Mammary epithelial cell (primary cell): ENCODE data around the gene CST9.

Source experiments
- EZH2 ChIP-seq: IDR thresholded peaks from 2 replicates; pipeline ENCODE4 v1.6.1; 2012; ENCODE audit warnings: low read length, inconsistent platforms, borderline replicate concordance
- TF ChIP-seq, protein P1 (sequence below), 2 donors: IDR thresholded peaks in 1 of 2; conservative IDR thresholded peaks in 1 of 2; 2 replicates each; pipeline ENCODE4 v1.5.1; 2011 to 2012; ENCODE audit warnings: inconsistent platforms in 2 of 2, low read length in 2 of 2, mild to moderate bottlenecking in 2 of 2, control low read depth in 1 of 2, low read depth in 1 of 2; ENCODE audit not compliant: insufficient read depth in 1 of 2; ENCODE audit errors: extremely low read depth in 1 of 2

DNA sequence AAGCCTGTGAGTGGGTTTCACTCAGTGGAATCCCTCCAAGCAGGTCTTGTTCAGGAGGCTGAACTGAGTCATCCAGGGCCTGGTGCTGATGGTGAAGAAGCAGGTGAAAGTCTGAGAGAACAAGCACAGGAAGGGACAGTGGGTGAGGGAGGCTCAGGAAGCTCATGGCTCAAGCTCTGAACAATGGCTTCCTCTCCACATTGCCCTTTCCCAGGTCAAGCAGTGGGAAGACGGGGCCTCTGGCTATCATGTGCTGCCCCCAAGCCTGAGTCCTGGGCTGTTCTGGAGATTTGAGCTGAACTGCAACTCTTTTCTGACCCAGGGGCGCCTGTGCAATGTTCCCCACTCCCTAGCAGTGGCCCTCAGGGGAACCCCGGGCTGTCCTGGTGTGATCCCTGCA, 40.8 kb downstream of the CST9 start:
- TF ChIP-seq, protein P1, sequence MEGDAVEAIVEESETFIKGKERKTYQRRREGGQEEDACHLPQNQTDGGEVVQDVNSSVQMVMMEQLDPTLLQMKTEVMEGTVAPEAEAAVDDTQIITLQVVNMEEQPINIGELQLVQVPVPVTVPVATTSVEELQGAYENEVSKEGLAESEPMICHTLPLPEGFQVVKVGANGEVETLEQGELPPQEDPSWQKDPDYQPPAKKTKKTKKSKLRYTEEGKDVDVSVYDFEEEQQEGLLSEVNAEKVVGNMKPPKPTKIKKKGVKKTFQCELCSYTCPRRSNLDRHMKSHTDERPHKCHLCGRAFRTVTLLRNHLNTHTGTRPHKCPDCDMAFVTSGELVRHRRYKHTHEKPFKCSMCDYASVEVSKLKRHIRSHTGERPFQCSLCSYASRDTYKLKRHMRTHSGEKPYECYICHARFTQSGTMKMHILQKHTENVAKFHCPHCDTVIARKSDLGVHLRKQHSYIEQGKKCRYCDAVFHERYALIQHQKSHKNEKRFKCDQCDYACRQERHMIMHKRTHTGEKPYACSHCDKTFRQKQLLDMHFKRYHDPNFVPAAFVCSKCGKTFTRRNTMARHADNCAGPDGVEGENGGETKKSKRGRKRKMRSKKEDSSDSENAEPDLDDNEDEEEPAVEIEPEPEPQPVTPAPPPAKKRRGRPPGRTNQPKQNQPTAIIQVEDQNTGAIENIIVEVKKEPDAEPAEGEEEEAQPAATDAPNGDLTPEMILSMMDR (conservative IDR thresholded peaks at IDR 0.05 in 1 of 2, IDR thresholded peaks at IDR 0.05 in 1 of 2; ENCODE audit: extremely low read depth in 1 of 2, insufficient read depth in 1 of 2, low read depth in 1 of 2, low read length in 2 of 2), result no peak
- no peak for TF ChIP-seq EZH2
